ENCODE measurements around the gene SH3BP5L.

DNA sequence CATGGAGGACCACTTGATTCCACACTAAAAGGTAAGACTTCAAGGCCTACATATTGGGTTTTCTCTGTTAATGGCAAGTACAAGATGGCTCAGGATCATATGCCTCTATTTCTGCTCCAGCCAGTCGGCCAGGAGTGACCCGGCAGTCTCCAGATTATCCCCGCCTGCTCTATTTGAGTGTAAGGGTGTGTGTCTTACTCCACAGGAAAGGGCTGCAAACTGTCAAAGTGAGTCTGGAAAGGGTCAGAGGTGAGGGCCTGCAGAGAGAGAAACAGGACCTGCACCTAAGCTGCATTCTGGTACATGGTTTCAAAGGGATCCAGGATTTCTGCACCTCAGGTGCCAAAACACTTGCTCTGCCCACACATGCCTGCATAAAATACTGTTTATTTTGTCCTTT, 23.9 kb upstream of the SH3BP5L start:
- TF ChIP-seq CTCF (IDR thresholded peaks at IDR 0.05; ENCODE audit: borderline replicate concordance, extremely low read depth, low read length, poor library complexity, severe bottlenecking) (no peak), EZH2 (IDR thresholded peaks at IDR 0.05; ENCODE audit: borderline replicate concordance, low read depth, low read length, severe bottlenecking) (no peak)

Data from DND-41 (cell line).